H1 (cell line): ENCODE measurements around the gene CREB3L4. TPM values are rescaled to one million over a fixed set of nuclear protein-coding genes. Genes with fewer than 3 reads are reported as not detected.

Experiments used
- CHD7 ChIP-seq: fragments of 300-600 bp; sonication (generic); IDR thresholded peaks from 2 replicates; pipeline ENCODE4 v1.7.1; 2012; ENCODE audit warnings: low read length, moderate library complexity, mild to moderate bottlenecking, inconsistent platforms; ENCODE audit not compliant: insufficient replicate concordance
- NANOG ChIP-seq: IDR thresholded peaks from 2 replicates; pipeline ENCODE4 v1.6.1; 2011; ENCODE audit warnings: low read length, low read depth, mild to moderate bottlenecking, inconsistent platforms; ENCODE audit not compliant: insufficient read depth, poor library complexity, severe bottlenecking
- POU5F1 ChIP-seq: IDR thresholded peaks from 2 replicates; pipeline ENCODE4 v1.6.1; 2011; ENCODE audit warnings: low read depth, mild to moderate bottlenecking, low read length, moderate library complexity
- SIN3A ChIP-seq, 2 experiments: IDR thresholded peaks in 1 of 2; conservative IDR thresholded peaks in 1 of 2; 2 replicates each; pipeline ENCODE4 v1.6.1; 2011 to 2012; ENCODE audit warnings: low read length in 2 of 2, improper control_type of control experiment in 1 of 2, low read depth in 1 of 2, mild to moderate bottlenecking in 1 of 2
- SIX5 ChIP-seq: IDR thresholded peaks from 2 replicates; pipeline ENCODE4 v1.6.1; 2011; ENCODE audit warnings: mild to moderate bottlenecking, low read depth, low read length
- TEAD4 ChIP-seq: IDR thresholded peaks from 2 replicates; pipeline ENCODE4 v1.6.1; 2012; ENCODE audit warnings: low read depth, low read length, inconsistent platforms, mixed read lengths
- polyA plus RNA-seq, 7 experiments: library from polyadenylated mRNA; depleted of rRNA in 3 of 7; stranded (reverse) in 5 of 7; unstranded in 2 of 7; fragments of >200 nt in 5 of 7; fragments of 200-250 nt in 2 of 7; gene quantifications; 1 replicate in 5 of 7; 2 replicates in 1 of 7; 4 replicates in 1 of 7; pipeline versions ENCODE4 v1.2.1 to v1.2.3, GENCODE V29; 2011 to 2013; ENCODE audit warnings: missing spikeins in 2 of 7, mixed read lengths in 2 of 7
- total RNA-seq: library from RNA; stranded (reverse); fragmentation: NEBNext Ultra II Directional; extraction: Animal tissue kit (Norgen Biotek cat#: 25700); gene quantifications from 2 replicates; pipeline ENCODE4 v1.2.1, GENCODE V29; 2021
- TF ChIP-seq, protein P1 (sequence below): IDR thresholded peaks from 2 replicates; pipeline ENCODE4 v1.6.1; 2011; ENCODE audit warnings: low read length, improper control_type of control experiment

Gene CREB3L4
- total and polyA plus RNA-seq, 2 of the 8 experiments (the other 6 are each of a cell fraction or from before 2014, with no cell fraction given), result 34.4 to 54.0 TPM

DNA sequence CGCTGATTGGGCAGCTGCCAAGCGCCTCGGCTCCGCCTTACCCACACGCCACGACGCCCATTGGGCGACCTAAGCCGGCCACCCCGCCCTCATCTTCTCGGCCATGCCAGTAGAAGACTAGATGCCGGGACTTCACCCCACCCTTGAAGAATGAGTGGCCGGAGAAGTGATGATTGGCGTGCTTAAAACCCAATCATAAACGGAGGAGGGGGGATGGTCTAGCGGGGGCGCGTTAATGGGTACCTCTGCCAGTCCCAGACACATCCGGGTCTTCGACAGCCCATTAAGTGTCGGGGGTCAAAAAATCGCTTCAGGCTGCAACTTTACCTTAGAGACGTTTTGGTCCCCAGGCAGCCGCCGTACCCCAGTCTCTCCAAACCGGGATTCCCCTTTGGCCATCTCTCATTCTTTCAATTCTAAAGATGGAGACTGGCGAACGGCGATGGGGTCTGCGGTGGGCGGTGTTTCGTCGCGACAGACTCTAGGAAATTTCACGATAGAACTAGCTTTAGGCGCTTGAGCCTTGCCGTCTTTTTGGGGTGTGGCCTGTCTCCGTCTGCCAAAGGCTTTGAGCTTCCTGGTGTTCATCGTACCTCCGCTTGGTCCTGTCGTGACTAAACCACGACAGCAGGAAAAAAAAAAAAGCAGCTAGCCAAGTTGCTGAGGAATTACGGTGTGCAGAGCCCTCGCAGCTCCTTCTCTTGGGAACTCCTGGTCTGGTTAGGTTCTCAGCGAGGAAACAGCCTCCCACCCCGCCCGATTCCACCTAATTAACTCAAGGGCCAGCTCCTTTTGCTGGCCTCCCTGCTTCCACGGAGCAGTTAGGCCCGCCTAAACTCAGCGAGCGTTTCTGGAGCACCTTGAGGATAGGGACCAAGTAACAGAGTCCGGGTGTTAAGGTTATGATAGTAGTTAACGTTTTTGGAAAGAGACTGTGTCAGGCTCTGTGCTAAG lies 44.5 kb upstream of the CREB3L4 start, which contains the start of gene GATAD2B (continued):
- TF ChIP-seq CHD7, result no peak
- TF ChIP-seq SIX5, result no peak
- peak; percentile 68 for TF ChIP-seq NANOG
- TF ChIP-seq, protein P1, sequence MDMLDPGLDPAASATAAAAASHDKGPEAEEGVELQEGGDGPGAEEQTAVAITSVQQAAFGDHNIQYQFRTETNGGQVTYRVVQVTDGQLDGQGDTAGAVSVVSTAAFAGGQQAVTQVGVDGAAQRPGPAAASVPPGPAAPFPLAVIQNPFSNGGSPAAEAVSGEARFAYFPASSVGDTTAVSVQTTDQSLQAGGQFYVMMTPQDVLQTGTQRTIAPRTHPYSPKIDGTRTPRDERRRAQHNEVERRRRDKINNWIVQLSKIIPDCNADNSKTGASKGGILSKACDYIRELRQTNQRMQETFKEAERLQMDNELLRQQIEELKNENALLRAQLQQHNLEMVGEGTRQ, result no peak
- 0 out of 2 replicates have a peak, but pooled peaks have one; percentile 9 for TF ChIP-seq TEAD4
- TF ChIP-seq SIN3A (conservative IDR thresholded peaks at IDR 0.05 in 1 of 2, IDR thresholded peaks at IDR 0.05 in 1 of 2; ENCODE audit: low read depth in 1 of 2, low read length in 2 of 2), result no peak; a peak in 2 of 4 replicates
- TF ChIP-seq POU5F1, result no peak
